ENCODE measurements around the gene NSMCE4A. TPM values are rescaled to one million over a fixed set of nuclear protein-coding genes. Genes with fewer than 3 reads are reported as not detected.
"Not testable (repeated sequence)": the region's sequence is repeated elsewhere in the genome, so short reads cannot be mapped to it uniquely, and the experiment has no call there.

The NSMCE4A gene
- total RNA-seq, 1 donor from 2014 or later: 57.9 TPM

- no peak for DNase-seq (ENCODE audit: low spot score, unreplicated experiment)
- Mint-ChIP-seq H3K27me3 (no peaks in the 10 kb centered on the region), H3K27ac (peak overlapping the region; percentile 92), H3K4me3 (ENCODE audit: low read depth) (peak overlapping the region; percentile 70), H3K9me3 (ENCODE audit: low read depth) (peaks cover 10% of the 10 kb centered on the region), H3K4me1 (ENCODE audit: low read depth) (peaks cover 13% of the 10 kb centered on the region), H3K36me3 (ENCODE audit: insufficient read depth) (peaks cover 10% of the 10 kb centered on the region)
- TF ChIP-seq CTCF (IDR thresholded peaks at IDR 0.05; ENCODE audit: unreplicated experiment): no peak
These were observed 474 bp upstream of the NSMCE4A start for GRCh38 chr10:121975295-121976086.

- peaks cover 13% of the 10 kb centered on the region for H3K4me1 Mint-ChIP-seq (ENCODE audit: low read depth)
- TF ChIP-seq CTCF (IDR thresholded peaks at IDR 0.05; ENCODE audit: unreplicated experiment): no peak
- H3K4me3 Mint-ChIP-seq (ENCODE audit: low read depth): peak overlapping the region; percentile 80
- H3K9me3 Mint-ChIP-seq (ENCODE audit: low read depth): peaks cover 10% of the 10 kb centered on the region
- H3K27me3 Mint-ChIP-seq: no peaks in the 10 kb centered on the region
- H3K36me3 Mint-ChIP-seq (ENCODE audit: insufficient read depth): peaks cover 10% of the 10 kb centered on the region
- peak overlapping the region; percentile 69 for H3K27ac Mint-ChIP-seq
- DNase-seq (ENCODE audit: low spot score, unreplicated experiment): no peak
These were observed 940 bp downstream of the NSMCE4A start for GRCh38 chr10:121974019-121974534.

GRCh38 chr10:121969086-121969485 lies 5.9 kb downstream of the NSMCE4A start:
- H3K36me3 Mint-ChIP-seq (ENCODE audit: insufficient read depth): peaks cover 15% of the 10 kb centered on the region
- not testable (repeated sequence) for H3K27ac Mint-ChIP-seq; H3K4me3 Mint-ChIP-seq (ENCODE audit: low read depth); H3K27me3 Mint-ChIP-seq; H3K9me3 Mint-ChIP-seq (ENCODE audit: low read depth); DNase-seq (ENCODE audit: low spot score, unreplicated experiment)
- H3K4me1 Mint-ChIP-seq (ENCODE audit: low read depth): peaks cover 12% of the 10 kb centered on the region

- TF ChIP-seq CTCF (IDR thresholded peaks at IDR 0.05; ENCODE audit: unreplicated experiment): no peak
- H3K4me1 Mint-ChIP-seq (ENCODE audit: low read depth): no peaks in the 10 kb centered on the region
- peaks cover 18% of the 10 kb centered on the region for H3K36me3 Mint-ChIP-seq (ENCODE audit: insufficient read depth)
- no peak for DNase-seq (ENCODE audit: low spot score, unreplicated experiment)
- no peaks in the 10 kb centered on the region for H3K9me3 Mint-ChIP-seq (ENCODE audit: low read depth)
- no peak overlapping the region for H3K4me3 Mint-ChIP-seq (ENCODE audit: low read depth)
- H3K27ac Mint-ChIP-seq: no peak overlapping the region
- H3K27me3 Mint-ChIP-seq: no peaks in the 10 kb centered on the region
These were observed 9.0 kb downstream of the NSMCE4A start for GRCh38 chr10:121965996-121966395.

DNA sequence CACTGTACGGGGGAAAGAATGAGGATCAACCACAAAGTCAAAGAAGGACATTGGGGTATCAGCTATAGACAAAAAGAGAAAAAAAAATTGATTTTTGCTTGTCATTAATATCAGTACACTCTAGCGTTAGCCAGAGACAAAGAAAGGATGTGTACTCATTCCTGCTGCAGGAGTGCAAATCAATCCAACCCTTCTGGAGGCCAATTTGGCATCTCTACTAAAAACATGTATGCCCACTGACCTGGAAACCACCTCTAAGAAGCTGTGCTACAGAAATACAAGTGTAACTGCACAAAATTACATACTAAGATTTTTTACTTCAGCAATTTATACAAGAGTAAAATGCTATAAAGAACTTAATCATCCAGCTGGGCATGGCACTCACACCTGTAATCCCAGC lies 13.6 kb downstream of the NSMCE4A start:
- Mint-ChIP-seq H3K27ac (peak overlapping the region; percentile 37), H3K36me3 (ENCODE audit: insufficient read depth) (peaks cover 24% of the 10 kb centered on the region), H3K27me3 (no peaks in the 10 kb centered on the region), H3K9me3 (ENCODE audit: low read depth) (no peaks in the 10 kb centered on the region), H3K4me3 (ENCODE audit: low read depth) (no peak overlapping the region), H3K4me1 (ENCODE audit: low read depth) (no peaks in the 10 kb centered on the region)
- DNase-seq (ENCODE audit: low spot score, unreplicated experiment): no peak
- no peak for TF ChIP-seq CTCF (IDR thresholded peaks at IDR 0.05; ENCODE audit: unreplicated experiment)

GRCh38 chr10:121959671-121960070 lies 15.3 kb downstream of the NSMCE4A start:
- Mint-ChIP-seq H3K36me3 (ENCODE audit: insufficient read depth) (peaks cover 24% of the 10 kb centered on the region), H3K9me3 (ENCODE audit: low read depth) (no peaks in the 10 kb centered on the region), H3K27me3 (no peaks in the 10 kb centered on the region), H3K4me3 (ENCODE audit: low read depth) (no peak overlapping the region), H3K4me1 (ENCODE audit: low read depth) (no peaks in the 10 kb centered on the region), H3K27ac (no peak overlapping the region)
- no peak for TF ChIP-seq CTCF (IDR thresholded peaks at IDR 0.05; ENCODE audit: unreplicated experiment)
- no peak for DNase-seq (ENCODE audit: low spot score, unreplicated experiment)

All from progenitor cell of endocrine pancreas (in vitro differentiated cells).